ENCODE results near the gene TAAR6.

DNA sequence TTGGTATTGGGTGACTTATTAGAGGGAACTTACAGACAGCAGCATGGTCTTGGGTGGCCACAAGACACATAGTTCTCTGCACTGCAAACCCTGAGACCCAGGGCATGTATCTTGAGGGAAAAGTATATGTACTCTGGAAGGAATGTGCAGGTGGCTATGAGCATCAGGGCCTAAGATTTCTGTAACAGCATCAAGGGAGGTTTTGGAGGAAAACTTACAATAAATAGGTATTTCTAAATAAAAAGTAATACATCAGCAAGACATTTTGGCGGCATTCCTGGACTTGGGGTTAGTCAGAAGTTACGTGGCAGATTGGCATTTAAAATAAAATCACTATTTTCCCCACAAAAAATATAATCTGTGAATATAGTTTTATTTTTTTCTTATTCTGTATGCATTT lies 49.2 kb upstream of the TAAR6 start:
- TF ChIP-seq, protein P1, sequence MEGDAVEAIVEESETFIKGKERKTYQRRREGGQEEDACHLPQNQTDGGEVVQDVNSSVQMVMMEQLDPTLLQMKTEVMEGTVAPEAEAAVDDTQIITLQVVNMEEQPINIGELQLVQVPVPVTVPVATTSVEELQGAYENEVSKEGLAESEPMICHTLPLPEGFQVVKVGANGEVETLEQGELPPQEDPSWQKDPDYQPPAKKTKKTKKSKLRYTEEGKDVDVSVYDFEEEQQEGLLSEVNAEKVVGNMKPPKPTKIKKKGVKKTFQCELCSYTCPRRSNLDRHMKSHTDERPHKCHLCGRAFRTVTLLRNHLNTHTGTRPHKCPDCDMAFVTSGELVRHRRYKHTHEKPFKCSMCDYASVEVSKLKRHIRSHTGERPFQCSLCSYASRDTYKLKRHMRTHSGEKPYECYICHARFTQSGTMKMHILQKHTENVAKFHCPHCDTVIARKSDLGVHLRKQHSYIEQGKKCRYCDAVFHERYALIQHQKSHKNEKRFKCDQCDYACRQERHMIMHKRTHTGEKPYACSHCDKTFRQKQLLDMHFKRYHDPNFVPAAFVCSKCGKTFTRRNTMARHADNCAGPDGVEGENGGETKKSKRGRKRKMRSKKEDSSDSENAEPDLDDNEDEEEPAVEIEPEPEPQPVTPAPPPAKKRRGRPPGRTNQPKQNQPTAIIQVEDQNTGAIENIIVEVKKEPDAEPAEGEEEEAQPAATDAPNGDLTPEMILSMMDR (IDR thresholded peaks at IDR 0.05), result no peak
- TF ChIP-seq TCF7 (CRISPR knock-in tag; IDR thresholded peaks at IDR 0.05; ENCODE audit: low read depth), result no peak
- TF ChIP-seq, protein P2, sequence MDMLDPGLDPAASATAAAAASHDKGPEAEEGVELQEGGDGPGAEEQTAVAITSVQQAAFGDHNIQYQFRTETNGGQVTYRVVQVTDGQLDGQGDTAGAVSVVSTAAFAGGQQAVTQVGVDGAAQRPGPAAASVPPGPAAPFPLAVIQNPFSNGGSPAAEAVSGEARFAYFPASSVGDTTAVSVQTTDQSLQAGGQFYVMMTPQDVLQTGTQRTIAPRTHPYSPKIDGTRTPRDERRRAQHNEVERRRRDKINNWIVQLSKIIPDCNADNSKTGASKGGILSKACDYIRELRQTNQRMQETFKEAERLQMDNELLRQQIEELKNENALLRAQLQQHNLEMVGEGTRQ (CRISPR knock-in tag; IDR thresholded peaks at IDR 0.05), result no peak
- TF ChIP-seq TEAD4 (CRISPR knock-in tag; IDR thresholded peaks at IDR 0.05), result no peak
- TF ChIP-seq JUN (CRISPR knock-in tag; IDR thresholded peaks at IDR 0.05), result no peak
- no peak for TF ChIP-seq CBFB (CRISPR knock-in tag; IDR thresholded peaks at IDR 0.05; ENCODE audit: low read depth)
- TF ChIP-seq, protein P3, sequence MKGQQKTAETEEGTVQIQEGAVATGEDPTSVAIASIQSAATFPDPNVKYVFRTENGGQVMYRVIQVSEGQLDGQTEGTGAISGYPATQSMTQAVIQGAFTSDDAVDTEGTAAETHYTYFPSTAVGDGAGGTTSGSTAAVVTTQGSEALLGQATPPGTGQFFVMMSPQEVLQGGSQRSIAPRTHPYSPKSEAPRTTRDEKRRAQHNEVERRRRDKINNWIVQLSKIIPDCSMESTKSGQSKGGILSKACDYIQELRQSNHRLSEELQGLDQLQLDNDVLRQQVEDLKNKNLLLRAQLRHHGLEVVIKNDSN (CRISPR knock-in tag; IDR thresholded peaks at IDR 0.05), result no peak
- TF ChIP-seq ZNF121 (CRISPR knock-in tag; IDR thresholded peaks at IDR 0.05), result no peak

All from WTC11 (cell line).